Measurements from ENCODE around the gene ANKRD37.
A peak's percentile ranks its signal among the peaks of the same experiment; 100 is the strongest.

- TF ChIP-seq EP300 (IDR thresholded peaks at IDR 0.05), result peak in 2 of 4 donors; percentile 2 to 45
- TF ChIP-seq, protein P1, sequence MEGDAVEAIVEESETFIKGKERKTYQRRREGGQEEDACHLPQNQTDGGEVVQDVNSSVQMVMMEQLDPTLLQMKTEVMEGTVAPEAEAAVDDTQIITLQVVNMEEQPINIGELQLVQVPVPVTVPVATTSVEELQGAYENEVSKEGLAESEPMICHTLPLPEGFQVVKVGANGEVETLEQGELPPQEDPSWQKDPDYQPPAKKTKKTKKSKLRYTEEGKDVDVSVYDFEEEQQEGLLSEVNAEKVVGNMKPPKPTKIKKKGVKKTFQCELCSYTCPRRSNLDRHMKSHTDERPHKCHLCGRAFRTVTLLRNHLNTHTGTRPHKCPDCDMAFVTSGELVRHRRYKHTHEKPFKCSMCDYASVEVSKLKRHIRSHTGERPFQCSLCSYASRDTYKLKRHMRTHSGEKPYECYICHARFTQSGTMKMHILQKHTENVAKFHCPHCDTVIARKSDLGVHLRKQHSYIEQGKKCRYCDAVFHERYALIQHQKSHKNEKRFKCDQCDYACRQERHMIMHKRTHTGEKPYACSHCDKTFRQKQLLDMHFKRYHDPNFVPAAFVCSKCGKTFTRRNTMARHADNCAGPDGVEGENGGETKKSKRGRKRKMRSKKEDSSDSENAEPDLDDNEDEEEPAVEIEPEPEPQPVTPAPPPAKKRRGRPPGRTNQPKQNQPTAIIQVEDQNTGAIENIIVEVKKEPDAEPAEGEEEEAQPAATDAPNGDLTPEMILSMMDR (IDR thresholded peaks at IDR 0.05), result peak in 3 of 6 experiments; percentile 17 to 27 (median 26)
- TF ChIP-seq POLR2AphosphoS5 (IDR thresholded peaks at IDR 0.05), result peak; percentile 57 to 81
- TF ChIP-seq POLR2A (IDR thresholded peaks at IDR 0.05), result peak in 3 of 4 donors; percentile 69 to 89 (median 79)
These were observed 501 bp upstream of the ANKRD37 start for GRCh38 chr4:185395956-185396723.

Data from upper lobe of left lung (tissue), 4 donors.